ENCODE data around the gene ZFHX3.

The ZFHX3 gene

GRCh38 chr16:72974142-72974769 lies 73.7 kb downstream of the ZFHX3 start:
- DNase-seq (ENCODE audit: low read depth in 3 of 3): no peak

- no peak for DNase-seq (ENCODE audit: low read depth in 3 of 3)
Observed at GRCh38 chr16:72972878-72973571, 74.9 kb downstream of the ZFHX3 start.

GRCh38 chr16:72971370-72971769 lies 76.6 kb downstream of the ZFHX3 start:
- DNase-seq (ENCODE audit: low read depth in 3 of 3): no peak

GRCh38 chr16:72970656-72971055 lies 77.3 kb downstream of the ZFHX3 start:
- DNase-seq (ENCODE audit: low read depth in 3 of 3): no peak

GRCh38 chr16:72969812-72970211 lies 78.1 kb downstream of the ZFHX3 start:
- no peak for DNase-seq (ENCODE audit: low read depth in 3 of 3)

GRCh38 chr16:72969146-72969545 lies 78.8 kb downstream of the ZFHX3 start:
- DNase-seq (ENCODE audit: low read depth in 3 of 3): no peak

GRCh38 chr16:72967941-72968340 lies 80.0 kb downstream of the ZFHX3 start:
- DNase-seq (ENCODE audit: low read depth in 3 of 3): no peak

- DNase-seq (ENCODE audit: low read depth in 3 of 3): no peak
Observed at GRCh38 chr16:72963533-72964315, 84.2 kb downstream of the ZFHX3 start.

GRCh38 chr16:72962347-72962746 lies 85.6 kb downstream of the ZFHX3 start:
- no peak for DNase-seq (ENCODE audit: low read depth in 3 of 3)

GRCh38 chr16:72961863-72962262 lies 86.1 kb downstream of the ZFHX3 start:
- DNase-seq (ENCODE audit: low read depth in 3 of 3): no peak

GRCh38 chr16:72961115-72961832 lies 86.7 kb downstream of the ZFHX3 start:
- no peak for DNase-seq (ENCODE audit: low read depth in 3 of 3)

- DNase-seq (ENCODE audit: low read depth in 3 of 3): no peak
Observed at GRCh38 chr16:72960101-72960500, 87.8 kb downstream of the ZFHX3 start.

- DNase-seq (ENCODE audit: low read depth in 3 of 3): no peak
Observed at GRCh38 chr16:72959301-72959996, 88.5 kb downstream of the ZFHX3 start.

- DNase-seq (ENCODE audit: low read depth in 3 of 3): no peak
Observed at GRCh38 chr16:72958522-72959076, 89.3 kb downstream of the ZFHX3 start.

GRCh38 chr16:72957303-72958277 lies 90.3 kb downstream of the ZFHX3 start:
- no peak for DNase-seq (ENCODE audit: low read depth in 3 of 3)

GRCh38 chr16:72956124-72957064 lies 91.5 kb downstream of the ZFHX3 start:
- no peak for DNase-seq (ENCODE audit: low read depth in 3 of 3)

GRCh38 chr16:72952811-72953271 lies 95.1 kb downstream of the ZFHX3 start:
- DNase-seq (ENCODE audit: low read depth in 3 of 3): no peak

- no peak for DNase-seq (ENCODE audit: low read depth in 3 of 3)
Observed at GRCh38 chr16:72952404-72952803, 95.5 kb downstream of the ZFHX3 start.

- DNase-seq (ENCODE audit: low read depth in 3 of 3): no peak
Observed at GRCh38 chr16:72951916-72952315, 96.0 kb downstream of the ZFHX3 start.
